ENCODE results near the gene WDFY1. TPM values are rescaled to one million over a fixed set of nuclear protein-coding genes. Genes with fewer than 3 reads are reported as not detected.

Gene WDFY1
- total and polyA plus RNA-seq, 2 experiments from 2014 or later, result 54.5 to 127 TPM

DNA sequence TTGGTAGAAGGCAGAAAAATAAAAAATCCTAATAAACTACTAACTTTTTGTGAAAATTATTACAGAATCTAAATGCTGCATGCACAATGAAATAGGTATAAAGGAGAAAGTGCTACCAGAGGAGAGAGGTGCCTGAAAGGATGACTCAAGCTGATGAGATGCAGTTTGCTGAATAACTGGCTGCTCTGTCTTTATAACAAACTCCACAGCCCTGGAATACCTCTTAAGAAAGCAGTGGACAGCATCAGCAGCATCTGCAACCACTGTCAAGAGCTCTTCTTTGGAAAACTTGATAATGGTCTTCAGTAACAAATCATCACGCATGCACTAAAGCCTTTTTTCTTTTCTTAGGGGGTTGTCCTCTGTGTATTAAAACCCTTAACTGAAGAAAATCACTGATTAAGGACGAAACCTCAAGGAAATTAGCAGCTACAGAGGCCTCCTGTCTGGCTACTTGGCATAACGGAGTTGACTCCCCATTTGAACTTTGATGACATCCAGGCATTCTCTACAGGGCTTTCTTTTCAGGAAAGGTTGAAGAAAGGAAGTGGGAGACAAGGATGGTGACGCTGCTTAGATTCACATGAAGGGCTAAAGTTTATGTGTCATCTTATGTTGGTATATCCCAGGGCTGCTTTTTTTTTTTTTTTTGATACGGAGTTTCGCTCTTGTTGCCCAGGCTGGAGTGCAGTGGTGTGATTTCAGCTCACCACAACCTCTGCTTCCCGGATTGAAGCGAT is 28.8 kb downstream of the WDFY1 start (continued):
- TF ChIP-seq, protein P1, sequence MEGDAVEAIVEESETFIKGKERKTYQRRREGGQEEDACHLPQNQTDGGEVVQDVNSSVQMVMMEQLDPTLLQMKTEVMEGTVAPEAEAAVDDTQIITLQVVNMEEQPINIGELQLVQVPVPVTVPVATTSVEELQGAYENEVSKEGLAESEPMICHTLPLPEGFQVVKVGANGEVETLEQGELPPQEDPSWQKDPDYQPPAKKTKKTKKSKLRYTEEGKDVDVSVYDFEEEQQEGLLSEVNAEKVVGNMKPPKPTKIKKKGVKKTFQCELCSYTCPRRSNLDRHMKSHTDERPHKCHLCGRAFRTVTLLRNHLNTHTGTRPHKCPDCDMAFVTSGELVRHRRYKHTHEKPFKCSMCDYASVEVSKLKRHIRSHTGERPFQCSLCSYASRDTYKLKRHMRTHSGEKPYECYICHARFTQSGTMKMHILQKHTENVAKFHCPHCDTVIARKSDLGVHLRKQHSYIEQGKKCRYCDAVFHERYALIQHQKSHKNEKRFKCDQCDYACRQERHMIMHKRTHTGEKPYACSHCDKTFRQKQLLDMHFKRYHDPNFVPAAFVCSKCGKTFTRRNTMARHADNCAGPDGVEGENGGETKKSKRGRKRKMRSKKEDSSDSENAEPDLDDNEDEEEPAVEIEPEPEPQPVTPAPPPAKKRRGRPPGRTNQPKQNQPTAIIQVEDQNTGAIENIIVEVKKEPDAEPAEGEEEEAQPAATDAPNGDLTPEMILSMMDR (conservative IDR thresholded peaks at IDR 0.05; ENCODE audit: low read depth in 2 of 2), result no peak
- TF ChIP-seq EZH2phosphoT487 (IDR thresholded peaks at IDR 0.05; ENCODE audit: unreplicated experiment) (no peak), EZH2 (IDR thresholded peaks at IDR 0.05; ENCODE audit: low read depth, unreplicated experiment) (no peak), ZNF331 (CRISPR knock-in tag; IDR thresholded peaks at IDR 0.05; ENCODE audit: low read depth) (no peak), STAT1 (IDR thresholded peaks at IDR 0.05; ENCODE audit: unreplicated experiment) (no peak), NANOG (IDR thresholded peaks at IDR 0.05; ENCODE audit: borderline replicate concordance) (no peak)
- TF ChIP-seq, protein P2, sequence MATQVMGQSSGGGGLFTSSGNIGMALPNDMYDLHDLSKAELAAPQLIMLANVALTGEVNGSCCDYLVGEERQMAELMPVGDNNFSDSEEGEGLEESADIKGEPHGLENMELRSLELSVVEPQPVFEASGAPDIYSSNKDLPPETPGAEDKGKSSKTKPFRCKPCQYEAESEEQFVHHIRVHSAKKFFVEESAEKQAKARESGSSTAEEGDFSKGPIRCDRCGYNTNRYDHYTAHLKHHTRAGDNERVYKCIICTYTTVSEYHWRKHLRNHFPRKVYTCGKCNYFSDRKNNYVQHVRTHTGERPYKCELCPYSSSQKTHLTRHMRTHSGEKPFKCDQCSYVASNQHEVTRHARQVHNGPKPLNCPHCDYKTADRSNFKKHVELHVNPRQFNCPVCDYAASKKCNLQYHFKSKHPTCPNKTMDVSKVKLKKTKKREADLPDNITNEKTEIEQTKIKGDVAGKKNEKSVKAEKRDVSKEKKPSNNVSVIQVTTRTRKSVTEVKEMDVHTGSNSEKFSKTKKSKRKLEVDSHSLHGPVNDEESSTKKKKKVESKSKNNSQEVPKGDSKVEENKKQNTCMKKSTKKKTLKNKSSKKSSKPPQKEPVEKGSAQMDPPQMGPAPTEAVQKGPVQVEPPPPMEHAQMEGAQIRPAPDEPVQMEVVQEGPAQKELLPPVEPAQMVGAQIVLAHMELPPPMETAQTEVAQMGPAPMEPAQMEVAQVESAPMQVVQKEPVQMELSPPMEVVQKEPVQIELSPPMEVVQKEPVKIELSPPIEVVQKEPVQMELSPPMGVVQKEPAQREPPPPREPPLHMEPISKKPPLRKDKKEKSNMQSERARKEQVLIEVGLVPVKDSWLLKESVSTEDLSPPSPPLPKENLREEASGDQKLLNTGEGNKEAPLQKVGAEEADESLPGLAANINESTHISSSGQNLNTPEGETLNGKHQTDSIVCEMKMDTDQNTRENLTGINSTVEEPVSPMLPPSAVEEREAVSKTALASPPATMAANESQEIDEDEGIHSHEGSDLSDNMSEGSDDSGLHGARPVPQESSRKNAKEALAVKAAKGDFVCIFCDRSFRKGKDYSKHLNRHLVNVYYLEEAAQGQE (IDR thresholded peaks at IDR 0.05; ENCODE audit: unreplicated experiment), result no peak
- TF ChIP-seq, protein P3, sequence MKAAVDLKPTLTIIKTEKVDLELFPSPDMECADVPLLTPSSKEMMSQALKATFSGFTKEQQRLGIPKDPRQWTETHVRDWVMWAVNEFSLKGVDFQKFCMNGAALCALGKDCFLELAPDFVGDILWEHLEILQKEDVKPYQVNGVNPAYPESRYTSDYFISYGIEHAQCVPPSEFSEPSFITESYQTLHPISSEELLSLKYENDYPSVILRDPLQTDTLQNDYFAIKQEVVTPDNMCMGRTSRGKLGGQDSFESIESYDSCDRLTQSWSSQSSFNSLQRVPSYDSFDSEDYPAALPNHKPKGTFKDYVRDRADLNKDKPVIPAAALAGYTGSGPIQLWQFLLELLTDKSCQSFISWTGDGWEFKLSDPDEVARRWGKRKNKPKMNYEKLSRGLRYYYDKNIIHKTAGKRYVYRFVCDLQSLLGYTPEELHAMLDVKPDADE (IDR thresholded peaks at IDR 0.05), result no peak

DNA sequence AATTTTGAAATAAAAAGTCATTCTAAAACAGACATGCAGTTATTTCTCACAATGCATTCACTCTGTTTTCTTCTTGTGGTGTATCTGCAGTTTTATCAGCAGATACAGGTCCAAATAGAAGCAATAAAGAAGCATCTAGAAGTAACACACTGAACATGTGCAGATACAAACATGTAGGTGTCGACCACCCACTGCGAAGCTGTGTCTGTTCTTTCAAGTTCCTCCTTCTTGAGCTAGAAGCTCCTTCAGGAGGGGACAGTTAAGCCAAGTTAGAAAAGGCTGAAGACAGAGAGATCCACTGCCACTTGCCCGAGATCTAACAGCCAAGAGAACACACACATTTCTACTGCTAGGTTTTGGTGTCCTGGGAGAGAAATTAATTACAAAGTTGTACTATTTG is 30.1 kb downstream of the WDFY1 start:
- Mint-ChIP-seq H3K27me3 (ENCODE audit: insufficient read depth, low read depth, poor library complexity) (peaks cover 5% of the 10 kb centered on the region), H3K4me3 (no peak overlapping the region), H3K36me3 (ENCODE audit: low read depth) (peaks cover 21% of the 10 kb centered on the region; the same call in 2 of the 3 replicates), H3K27ac (no peak overlapping the region), H3K9me3 (no peaks in the 10 kb centered on the region), H3K4me1 (peaks cover 12% of the 10 kb centered on the region; the same call in 2 of the 3 replicates)
- H3K4me1 ChIP-seq (ENCODE audit: insufficient read depth), result peaks cover 8% of the 10 kb centered on the region
- H3K9me2 ChIP-seq (ENCODE audit: insufficient read depth), result no peaks in the 10 kb centered on the region
- H2AFZ ChIP-seq, result no peak overlapping the region
- no peak for TF ChIP-seq STAT1 (IDR thresholded peaks at IDR 0.05; ENCODE audit: unreplicated experiment)
- H3K4me2 ChIP-seq, result no peak overlapping the region
- H3K4me3 ChIP-seq, result no peak overlapping the region
- peaks cover 16% of the 10 kb centered on the region; the same call in 1 of the 2 replicates for H3K36me3 ChIP-seq (ENCODE audit: insufficient read depth)
- ATAC-seq (no peak), DNase-seq (ENCODE audit: low spot score) (no peak)
- peaks cover 28% of the 10 kb centered on the region for H4K20me1 ChIP-seq (replicated peaks; ENCODE audit: insufficient read depth)
- peaks cover 77% of the 10 kb centered on the region for H3K79me2 ChIP-seq (replicated peaks; ENCODE audit: insufficient read depth)
- H3K27ac ChIP-seq (ENCODE audit: low read depth), result no peak overlapping the region
- H3F3A ChIP-seq (replicated peaks; ENCODE audit: low read depth), result no peaks in the 10 kb centered on the region
- H3K27me3 ChIP-seq (ENCODE audit: insufficient read depth), result no peaks in the 10 kb centered on the region

All from GM23338 (cell line).